GM19397 (cell line): Measurements from ENCODE around the gene PLXNB1.

ENCODE experiments used
- ATAC-seq: cut with Tn5 transposase; IDR thresholded peaks from one replicate; pipeline ENCODE4 v1.9.1; 2021; ENCODE audit warnings: mild to moderate bottlenecking, moderate library complexity; ENCODE audit not compliant: unreplicated experiment

The PLXNB1 gene

DNA sequence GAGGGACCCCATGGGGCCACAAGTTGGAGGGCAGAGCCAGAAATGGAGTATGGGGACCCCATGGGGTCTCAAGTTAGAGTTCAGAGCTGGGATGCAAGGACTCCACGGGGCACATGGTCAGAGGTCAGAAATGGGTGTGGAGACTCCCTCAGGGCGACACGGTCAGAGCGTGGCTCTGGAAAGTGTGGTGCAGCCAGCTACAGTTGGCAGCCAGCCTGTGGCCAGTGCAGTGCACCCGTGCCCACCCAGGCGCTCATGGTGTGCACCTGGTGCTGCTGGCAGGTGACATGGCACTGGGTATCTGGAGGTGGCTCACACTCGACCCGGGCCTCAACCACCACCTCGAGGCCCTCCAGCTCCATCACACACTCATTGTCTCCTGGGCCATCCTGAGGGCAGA lies 11.2 kb downstream of the PLXNB1 start:
- ATAC-seq, result no peak

DNA sequence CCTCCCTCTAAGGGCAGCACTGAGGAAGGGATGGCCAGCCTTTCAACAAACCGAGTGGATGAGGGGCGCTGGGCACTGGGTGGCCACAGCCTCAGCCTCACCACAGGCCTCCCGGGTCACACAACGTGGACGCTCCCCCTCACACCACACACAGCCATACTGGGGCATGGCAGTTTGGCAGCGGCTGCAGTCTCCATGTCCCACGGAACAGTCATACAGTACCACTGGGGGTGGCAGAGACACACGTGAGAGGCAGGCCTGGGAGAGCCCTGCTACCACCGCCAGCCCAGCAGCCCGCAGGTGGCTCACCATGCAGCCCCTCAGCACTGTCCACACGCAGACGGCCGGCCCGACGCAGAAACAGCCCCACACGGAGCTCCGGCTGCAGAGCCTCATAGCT lies 11.7 kb downstream of the PLXNB1 start:
- ATAC-seq, result no peak

DNA sequence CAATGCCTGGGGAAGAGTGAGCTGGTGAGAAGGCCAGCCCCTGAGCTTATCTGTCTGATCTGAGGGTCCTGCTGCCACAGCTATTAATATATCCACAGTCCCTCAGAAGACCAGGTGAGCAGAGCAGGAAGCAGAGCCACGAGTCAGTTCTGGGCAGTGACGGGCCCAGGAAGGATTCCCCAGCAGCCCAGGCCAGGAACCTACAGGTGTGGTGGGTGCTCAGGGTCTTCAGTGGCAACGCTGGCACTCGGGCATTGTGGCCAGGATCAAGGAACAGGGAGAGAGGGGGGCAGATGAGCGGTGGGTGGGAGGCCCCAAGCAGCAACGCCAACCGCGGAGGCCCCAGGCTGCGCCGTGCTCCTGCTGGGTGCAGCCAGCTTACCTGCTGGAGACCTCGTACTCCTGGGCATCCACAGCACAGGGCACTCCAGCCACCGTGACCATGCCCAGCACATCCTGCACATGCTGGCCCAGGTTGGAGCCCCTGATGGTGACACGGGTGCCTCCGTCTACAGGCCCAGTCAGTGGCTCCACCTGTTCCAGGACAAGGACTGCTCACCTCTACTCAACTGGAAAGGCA lies 12.3 kb downstream of the PLXNB1 start:
- no peak for ATAC-seq

- no peak for ATAC-seq
These were observed 13.3 kb downstream of the PLXNB1 start for GRCh38 chr3:48416546-48416945.

GRCh38 chr3:48416091-48416505 lies 13.8 kb downstream of the PLXNB1 start:
- ATAC-seq, result no peak

GRCh38 chr3:48415251-48415953 lies 14.5 kb downstream of the PLXNB1 start:
- no peak for ATAC-seq

DNA sequence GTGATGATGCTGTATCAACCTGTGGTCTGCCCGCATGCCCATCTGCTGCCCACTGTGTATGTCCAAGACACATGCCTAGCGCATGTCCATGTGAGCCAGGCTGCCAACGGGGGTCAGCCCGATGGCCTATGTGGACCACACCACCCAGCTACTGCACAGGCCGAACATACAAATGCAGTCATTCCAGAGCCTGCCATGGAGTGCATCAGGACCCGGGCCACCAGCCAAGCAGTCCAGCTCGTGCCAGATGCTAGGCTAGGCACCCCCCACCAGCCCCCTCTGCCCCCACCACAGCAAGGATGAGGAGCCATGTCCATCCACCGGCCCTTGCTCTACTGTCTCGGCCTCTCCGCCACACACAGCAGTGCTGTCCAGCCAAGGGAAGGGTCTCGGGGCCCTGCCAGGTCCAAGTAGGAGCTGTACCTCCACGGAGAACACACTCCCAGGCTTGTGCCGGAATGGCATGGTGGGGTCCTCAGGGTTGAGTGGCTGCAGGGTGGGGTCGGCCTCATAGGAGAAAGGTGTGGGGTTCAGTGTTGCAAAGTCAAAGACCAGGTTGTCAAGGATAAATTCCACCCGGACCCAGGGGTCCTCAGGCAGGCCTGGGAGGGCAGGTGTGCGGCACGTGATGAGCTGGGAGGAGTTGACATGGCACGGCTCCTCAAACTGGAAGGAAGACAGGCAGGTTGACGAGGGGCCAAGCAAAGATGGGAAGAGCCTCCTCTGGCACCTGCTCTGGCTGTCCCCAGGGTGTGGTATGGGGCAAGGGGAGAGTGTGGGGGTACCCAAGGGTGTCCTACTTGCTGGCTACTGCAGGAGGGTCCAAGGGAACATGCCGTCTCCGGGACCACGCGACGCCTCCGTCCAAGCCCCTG lies 15.3 kb downstream of the PLXNB1 start:
- ATAC-seq, result no peak

DNA sequence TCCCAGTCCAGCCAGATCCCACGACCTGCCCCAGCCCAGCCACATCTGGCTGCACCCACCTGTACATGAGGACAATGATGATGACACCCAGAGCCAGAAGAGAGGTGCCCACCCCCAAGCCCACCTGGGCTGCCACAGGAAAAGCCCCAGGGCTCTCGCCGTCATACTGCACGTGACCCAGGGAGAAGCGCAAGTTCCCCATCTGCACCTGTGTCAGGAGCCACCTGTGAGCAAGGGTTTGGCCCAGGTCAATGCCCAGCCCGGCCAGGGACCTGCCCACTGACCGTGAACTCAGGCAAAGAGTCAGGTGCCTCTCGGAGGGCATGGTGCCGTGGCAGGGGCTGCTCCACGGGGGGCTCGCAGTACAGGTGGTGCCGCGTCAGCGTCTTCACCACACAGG lies 16.3 kb downstream of the PLXNB1 start:
- ATAC-seq, result no peak

- ATAC-seq, result no peak
These were observed 16.8 kb downstream of the PLXNB1 start for GRCh38 chr3:48413086-48413485.

- ATAC-seq, result no peak
These were observed 17.4 kb downstream of the PLXNB1 start for GRCh38 chr3:48412375-48413001.

- ATAC-seq, result no peak
These were observed 18.1 kb downstream of the PLXNB1 start for GRCh38 chr3:48411606-48412374.

GRCh38 chr3:48411041-48411588 lies 18.8 kb downstream of the PLXNB1 start:
- ATAC-seq, result no peak

DNA sequence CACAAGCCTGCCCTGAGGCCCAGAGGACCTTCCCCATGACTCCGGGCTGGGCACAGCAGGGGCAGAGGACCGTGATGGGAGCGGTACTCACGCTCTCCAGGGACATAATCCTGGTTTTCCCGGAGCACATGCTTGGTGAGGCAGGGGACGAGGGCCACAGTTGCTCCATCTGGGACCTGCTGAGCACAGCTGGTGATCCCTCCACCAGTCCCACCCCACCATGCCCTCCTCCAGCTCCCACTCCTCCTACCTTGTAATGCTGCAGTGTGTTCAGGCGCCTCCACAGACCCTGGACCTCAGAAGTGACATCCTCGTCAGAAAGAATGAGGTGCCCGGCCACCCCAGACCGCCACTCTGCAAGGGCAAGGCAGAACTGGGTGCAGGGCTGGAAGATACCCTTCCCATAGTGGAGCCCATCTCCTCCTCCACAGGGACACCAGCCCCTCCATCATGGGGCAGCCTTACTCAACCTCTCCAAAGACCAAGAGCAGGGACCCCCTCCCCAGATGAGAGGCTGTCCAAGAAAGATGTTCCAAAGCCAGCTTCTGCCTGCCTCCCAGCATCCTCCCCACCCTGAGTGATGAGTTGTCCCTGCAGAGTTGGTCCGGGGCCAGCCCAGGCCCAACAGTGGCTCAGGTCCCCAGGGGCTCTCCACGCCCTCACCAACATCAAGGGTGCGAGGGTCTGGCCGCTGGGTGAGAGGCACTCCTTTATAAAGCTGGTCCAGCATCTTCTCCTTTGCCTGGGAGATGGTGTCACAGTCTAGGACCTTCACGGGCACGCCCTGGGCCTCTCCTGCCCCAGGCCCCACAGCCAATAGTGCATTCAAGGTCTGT lies 19.5 kb downstream of the PLXNB1 start:
- no peak for ATAC-seq

DNA sequence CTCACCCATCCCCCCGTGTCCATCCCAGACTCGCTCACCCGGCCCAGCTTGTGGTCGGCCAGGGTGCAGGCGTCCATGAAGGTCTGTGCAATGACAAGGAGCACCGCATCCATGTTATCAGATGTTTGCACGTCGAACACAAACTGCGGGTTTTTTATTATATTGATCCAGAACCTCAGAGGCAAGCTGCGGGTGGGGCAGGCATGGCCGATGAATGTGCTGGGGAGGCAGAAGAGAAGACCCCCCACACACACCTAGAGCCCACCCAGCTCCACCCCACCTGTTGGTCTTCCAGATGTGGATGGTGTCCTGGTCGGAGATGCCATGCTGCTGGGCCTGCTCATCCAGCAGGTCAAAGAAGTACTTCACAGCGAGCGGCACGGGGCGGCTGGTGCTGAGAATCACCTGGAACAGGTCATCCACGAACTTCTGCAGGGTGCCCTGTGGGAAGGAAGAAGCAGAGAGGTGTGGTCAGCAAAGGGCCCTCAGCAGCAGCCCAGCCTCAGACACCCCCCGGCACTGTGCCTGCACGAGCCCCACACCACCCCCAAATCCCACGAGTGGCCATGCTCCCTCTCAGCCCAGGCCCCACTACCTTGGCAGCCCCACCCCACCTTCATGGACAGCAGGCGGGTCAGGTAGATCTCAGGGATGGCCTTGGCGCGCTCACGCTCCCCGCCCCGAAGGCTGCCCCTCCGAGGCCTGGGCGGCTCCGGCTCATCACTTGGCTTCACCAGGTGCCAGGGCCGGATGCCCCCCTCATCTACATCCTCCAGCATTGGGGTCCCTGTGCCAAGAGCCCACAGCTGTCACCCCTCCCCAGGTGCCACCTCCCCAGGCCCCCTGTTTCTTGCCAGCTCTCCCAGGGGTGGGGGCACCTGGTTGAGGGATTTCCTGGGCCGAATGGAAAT lies 20.3 kb downstream of the PLXNB1 start:
- ATAC-seq, result no peak

DNA sequence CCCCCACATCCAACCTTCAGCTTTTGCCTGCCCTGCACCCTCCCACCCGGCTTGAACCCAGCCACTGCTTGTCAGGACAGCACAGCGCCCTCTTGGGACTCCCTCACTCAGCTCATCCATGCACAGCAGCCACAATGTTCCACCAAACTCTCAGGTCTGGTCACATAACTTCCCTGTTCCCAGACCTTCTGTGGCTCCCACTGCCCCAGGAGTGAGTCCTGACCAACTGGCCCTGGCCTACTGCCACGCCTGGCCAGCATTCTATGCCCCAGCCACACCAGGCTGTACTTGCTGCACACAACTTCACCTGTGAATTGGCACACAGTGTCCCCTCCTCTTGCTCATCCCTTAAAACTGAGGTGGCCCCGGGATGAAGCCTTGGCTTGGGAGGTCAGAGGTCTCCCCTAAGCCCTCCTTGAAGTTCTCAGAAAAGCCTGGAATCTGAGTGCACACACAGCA lies 21.0 kb downstream of the PLXNB1 start:
- ATAC-seq, result no peak

GRCh38 chr3:48407542-48408099 lies 22.3 kb downstream of the PLXNB1 start:
- ATAC-seq, result no peak

- ATAC-seq, result no peak
These were observed 23.1 kb downstream of the PLXNB1 start for GRCh38 chr3:48406443-48407431.
